ENCODE data around the gene RNF207. TPM values are rescaled to one million over a fixed set of nuclear protein-coding genes. Genes with fewer than 3 reads are reported as not detected.

Gene RNF207
- total and polyA plus RNA-seq, 2 of the 4 experiments (the other 2 are of a cell fraction) = 2.7 to 17.2 TPM

DNA sequence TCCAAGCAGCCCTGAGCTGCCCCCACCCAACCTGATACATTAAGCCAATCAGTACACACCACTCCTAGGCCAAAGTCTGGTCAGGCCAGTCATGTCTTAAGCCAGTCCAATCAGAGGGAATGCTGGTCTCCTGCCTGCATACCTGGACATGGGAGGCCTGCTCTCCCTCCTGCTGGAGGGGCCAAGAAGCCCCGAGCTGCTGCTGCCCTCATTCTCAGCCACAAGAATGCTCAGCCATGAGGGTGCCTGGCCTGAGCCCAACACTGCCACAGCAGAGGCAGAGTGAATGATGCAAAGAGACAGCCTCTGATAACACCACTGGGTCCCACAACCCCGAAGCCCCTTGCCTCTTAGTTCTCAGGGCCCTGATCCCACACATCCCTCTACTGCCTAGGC lies 48.8 kb upstream of the RNF207 start:
- Histone ChIP-seq H3K18ac (ENCODE audit: low read depth, low read length) (no peak overlapping the region), H3K9me1 (ENCODE audit: insufficient read depth, low read length) (no peaks in the 10 kb centered on the region), H3K27ac (ENCODE audit: insufficient read depth, low read length) (no peak overlapping the region), H3K27me3 (ENCODE audit: control insufficient read depth, insufficient read depth, low read length) (peaks cover 11% of the 10 kb centered on the region; the same call in 1 of the 2 replicates), H3K4ac (ENCODE audit: low read depth, low read length) (no peak overlapping the region), H2BK20ac (ENCODE audit: low read depth, low read length) (no peak overlapping the region), H2AFZ (replicated peaks; ENCODE audit: low read length, poor library complexity) (no peak overlapping the region), H2BK5ac (ENCODE audit: low read depth, low read length, poor library complexity, severe bottlenecking) (no peak overlapping the region), H3K4me2 (ENCODE audit: low read depth, low read length) (no peak overlapping the region), H4K20me1 (ENCODE audit: insufficient read depth, low read length) (peaks cover 3% of the 10 kb centered on the region; the same call in 1 of the 2 replicates), H3K4me3 (ENCODE audit: insufficient read depth, low read depth, low read length) (no peak overlapping the region), H3K14ac (replicated peaks; ENCODE audit: low read depth, low read length) (no peak overlapping the region), H3K36me3 (ENCODE audit: control insufficient read depth, insufficient read depth, low read length) (no peaks in the 10 kb centered on the region), H4K5ac (ENCODE audit: low read depth, low read length) (no peak overlapping the region), H2AK5ac (ENCODE audit: low read depth, low read length) (no peak overlapping the region), H2AK9ac (replicated peaks; ENCODE audit: low read depth, low read length, poor library complexity) (no peak overlapping the region), H3K56ac (ENCODE audit: extremely low read depth, insufficient read depth, low read length) (no peak overlapping the region), H3K23ac (ENCODE audit: low read depth, low read length) (no peak overlapping the region), H3K4me1 (ENCODE audit: control insufficient read depth, insufficient read depth, low read length) (no peaks in the 10 kb centered on the region), H3K9ac (ENCODE audit: low read depth, low read length) (no peak overlapping the region), H2BK120ac (ENCODE audit: low read depth, low read length) (no peak overlapping the region), H4K8ac (ENCODE audit: low read depth in 2 of 2, low read length in 2 of 2) (no peak overlapping the region), H3K79me1 (ENCODE audit: low read depth in 1 of 2, low read length in 2 of 2) (no peaks in the 10 kb centered on the region), H2BK15ac (ENCODE audit: low read depth, low read length) (no peak overlapping the region), H3K9me3 (ENCODE audit: control insufficient read depth, insufficient read depth, low read length) (no peaks in the 10 kb centered on the region), H4K91ac (ENCODE audit: insufficient read depth, low read depth, low read length) (no peak overlapping the region)
- no CpG with 5 or more reads among the region's 2 CpGs for WGBS, 2 experiments (ENCODE audit: extremely low coverage in 2 of 2, insufficient read length in 1 of 2)
- dilution Hi-C loops (cut with HindIII; ENCODE audit: low sequenced_read_pairs, unreplicated experiment) = no loop called here
- ATAC-seq (ENCODE audit: low read depth) (no peak; the same call in 1 of the 2 replicates), DNase-seq (no peak)
- in situ Hi-C loops (cut with MboI; ENCODE audit: low sequenced_read_pairs) = no loop called here
- intact Hi-C loops (cut with micrococcal nuclease) = no loop called here
- ChIA-PET POLR2A (ENCODE audit: unreplicated experiment) (interaction anchor here (0.6 kb wide), 1 partner anchor 17 kb away, joined by 3 read pairs; no protein-coding TSS in a partner anchor), CTCF (no interaction called here)
- no TSS peak for BruUV-seq (replicated peaks)
- no peak for TF ChIP-seq RFX5 (IDR thresholded peaks at IDR 0.05; ENCODE audit: low read depth, low read length)
- no peak for TF ChIP-seq RAD21 (IDR thresholded peaks at IDR 0.05; ENCODE audit: low read length)
- TF ChIP-seq CEBPB (IDR thresholded peaks at IDR 0.05; ENCODE audit: low read depth, low read length) = no peak
- TF ChIP-seq MAZ (IDR thresholded peaks at IDR 0.05; ENCODE audit: borderline replicate concordance, low read depth, low read length) = no peak
- TF ChIP-seq MAFK (IDR thresholded peaks at IDR 0.05; ENCODE audit: low read depth, low read length) = no peak
- TF ChIP-seq FOS (IDR thresholded peaks at IDR 0.05; ENCODE audit: low read depth, low read length) = no peak
- TF ChIP-seq, protein P1, sequence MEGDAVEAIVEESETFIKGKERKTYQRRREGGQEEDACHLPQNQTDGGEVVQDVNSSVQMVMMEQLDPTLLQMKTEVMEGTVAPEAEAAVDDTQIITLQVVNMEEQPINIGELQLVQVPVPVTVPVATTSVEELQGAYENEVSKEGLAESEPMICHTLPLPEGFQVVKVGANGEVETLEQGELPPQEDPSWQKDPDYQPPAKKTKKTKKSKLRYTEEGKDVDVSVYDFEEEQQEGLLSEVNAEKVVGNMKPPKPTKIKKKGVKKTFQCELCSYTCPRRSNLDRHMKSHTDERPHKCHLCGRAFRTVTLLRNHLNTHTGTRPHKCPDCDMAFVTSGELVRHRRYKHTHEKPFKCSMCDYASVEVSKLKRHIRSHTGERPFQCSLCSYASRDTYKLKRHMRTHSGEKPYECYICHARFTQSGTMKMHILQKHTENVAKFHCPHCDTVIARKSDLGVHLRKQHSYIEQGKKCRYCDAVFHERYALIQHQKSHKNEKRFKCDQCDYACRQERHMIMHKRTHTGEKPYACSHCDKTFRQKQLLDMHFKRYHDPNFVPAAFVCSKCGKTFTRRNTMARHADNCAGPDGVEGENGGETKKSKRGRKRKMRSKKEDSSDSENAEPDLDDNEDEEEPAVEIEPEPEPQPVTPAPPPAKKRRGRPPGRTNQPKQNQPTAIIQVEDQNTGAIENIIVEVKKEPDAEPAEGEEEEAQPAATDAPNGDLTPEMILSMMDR (conservative IDR thresholded peaks at IDR 0.05; ENCODE audit: low read depth, low read length) = no peak
- no peak for TF ChIP-seq CHD1 (IDR thresholded peaks at IDR 0.05; ENCODE audit: low read depth, low read length)
- TF ChIP-seq, protein P2, sequence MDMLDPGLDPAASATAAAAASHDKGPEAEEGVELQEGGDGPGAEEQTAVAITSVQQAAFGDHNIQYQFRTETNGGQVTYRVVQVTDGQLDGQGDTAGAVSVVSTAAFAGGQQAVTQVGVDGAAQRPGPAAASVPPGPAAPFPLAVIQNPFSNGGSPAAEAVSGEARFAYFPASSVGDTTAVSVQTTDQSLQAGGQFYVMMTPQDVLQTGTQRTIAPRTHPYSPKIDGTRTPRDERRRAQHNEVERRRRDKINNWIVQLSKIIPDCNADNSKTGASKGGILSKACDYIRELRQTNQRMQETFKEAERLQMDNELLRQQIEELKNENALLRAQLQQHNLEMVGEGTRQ (IDR thresholded peaks at IDR 0.05; ENCODE audit: low read depth, low read length) = no peak
